Measurements from ENCODE around the gene SCAP.

DNA sequence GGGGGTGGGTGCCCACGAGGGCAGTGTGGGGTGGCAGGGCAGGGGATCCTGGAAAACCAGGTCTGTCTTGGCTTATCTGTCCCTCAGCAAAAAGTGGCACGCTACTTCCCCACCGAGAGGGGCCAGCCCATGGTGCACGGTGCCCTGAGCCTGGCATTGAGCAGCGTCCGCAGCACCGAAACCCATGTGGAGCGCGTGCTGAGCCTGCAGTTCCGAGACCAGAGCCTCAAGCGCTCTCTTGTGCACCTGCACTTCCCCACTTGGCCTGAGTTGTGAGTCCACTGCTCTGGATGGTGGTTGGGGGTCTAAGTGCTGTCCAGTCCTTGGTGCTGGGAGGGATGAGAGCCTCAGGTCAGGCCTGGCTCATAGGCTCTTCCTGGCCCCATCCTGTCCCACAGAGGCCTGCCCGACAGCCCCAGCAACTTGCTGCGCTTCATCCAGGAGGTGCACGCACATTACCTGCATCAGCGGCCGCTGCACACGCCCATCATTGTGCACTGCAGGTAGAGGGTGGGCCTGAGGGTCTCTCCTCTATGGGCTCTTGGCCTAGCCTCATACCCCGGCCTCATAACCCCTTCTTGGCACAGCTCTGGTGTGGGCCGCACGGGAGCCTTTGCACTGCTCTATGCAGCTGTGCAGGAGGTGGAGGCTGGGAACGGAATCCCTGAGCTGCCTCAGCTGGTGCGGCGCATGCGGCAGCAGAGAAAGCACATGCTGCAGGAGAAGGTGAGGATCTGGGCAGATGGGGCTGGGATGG lies 63.9 kb downstream of the SCAP start:
- TF ChIP-seq EP300 (IDR thresholded peaks at IDR 0.05) (no peak), POLR2A (IDR thresholded peaks at IDR 0.05) (no peak)
- TF ChIP-seq, protein P1, sequence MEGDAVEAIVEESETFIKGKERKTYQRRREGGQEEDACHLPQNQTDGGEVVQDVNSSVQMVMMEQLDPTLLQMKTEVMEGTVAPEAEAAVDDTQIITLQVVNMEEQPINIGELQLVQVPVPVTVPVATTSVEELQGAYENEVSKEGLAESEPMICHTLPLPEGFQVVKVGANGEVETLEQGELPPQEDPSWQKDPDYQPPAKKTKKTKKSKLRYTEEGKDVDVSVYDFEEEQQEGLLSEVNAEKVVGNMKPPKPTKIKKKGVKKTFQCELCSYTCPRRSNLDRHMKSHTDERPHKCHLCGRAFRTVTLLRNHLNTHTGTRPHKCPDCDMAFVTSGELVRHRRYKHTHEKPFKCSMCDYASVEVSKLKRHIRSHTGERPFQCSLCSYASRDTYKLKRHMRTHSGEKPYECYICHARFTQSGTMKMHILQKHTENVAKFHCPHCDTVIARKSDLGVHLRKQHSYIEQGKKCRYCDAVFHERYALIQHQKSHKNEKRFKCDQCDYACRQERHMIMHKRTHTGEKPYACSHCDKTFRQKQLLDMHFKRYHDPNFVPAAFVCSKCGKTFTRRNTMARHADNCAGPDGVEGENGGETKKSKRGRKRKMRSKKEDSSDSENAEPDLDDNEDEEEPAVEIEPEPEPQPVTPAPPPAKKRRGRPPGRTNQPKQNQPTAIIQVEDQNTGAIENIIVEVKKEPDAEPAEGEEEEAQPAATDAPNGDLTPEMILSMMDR (IDR thresholded peaks at IDR 0.05) = no peak

All from ovary (tissue), 3 donors.